ENCODE measurements around the gene ALLC. TPM values are rescaled to one million over a fixed set of nuclear protein-coding genes. Genes with fewer than 3 reads are reported as not detected.

Gene ALLC
- total RNA-seq, 1 donor from 2014 or later, result not detected

DNA sequence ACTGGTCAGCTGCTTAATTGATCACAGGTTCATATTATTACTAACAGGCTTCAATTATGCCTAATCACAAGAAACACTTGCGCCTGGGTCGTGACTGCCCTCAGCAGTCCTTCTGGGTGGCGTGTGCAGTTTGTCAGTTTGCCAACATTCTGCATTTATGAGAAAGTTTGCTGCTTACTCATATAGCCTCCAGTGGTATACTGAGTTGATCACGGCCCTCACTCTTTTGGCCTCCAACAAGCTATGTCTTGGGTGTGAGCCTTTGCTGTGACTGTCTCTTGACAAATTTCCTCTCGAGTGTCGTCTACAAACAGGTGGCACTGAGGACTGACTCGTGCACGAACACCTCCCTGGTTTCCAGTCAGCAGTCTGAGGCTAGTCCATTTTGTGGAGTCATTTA, 72.6 kb downstream of the ALLC start:
- Histone ChIP-seq H3K27me3 (ENCODE audit: control insufficient read depth, insufficient read depth, low read length) (no peaks in the 10 kb centered on the region), H3K4me3 (ENCODE audit: low read depth, low read length) (no peak overlapping the region), H3K36me3 (ENCODE audit: control insufficient read depth, insufficient read depth, low read length) (no peaks in the 10 kb centered on the region)
- FAIRE-seq, result peak; percentile 72
- TF ChIP-seq, protein P1, sequence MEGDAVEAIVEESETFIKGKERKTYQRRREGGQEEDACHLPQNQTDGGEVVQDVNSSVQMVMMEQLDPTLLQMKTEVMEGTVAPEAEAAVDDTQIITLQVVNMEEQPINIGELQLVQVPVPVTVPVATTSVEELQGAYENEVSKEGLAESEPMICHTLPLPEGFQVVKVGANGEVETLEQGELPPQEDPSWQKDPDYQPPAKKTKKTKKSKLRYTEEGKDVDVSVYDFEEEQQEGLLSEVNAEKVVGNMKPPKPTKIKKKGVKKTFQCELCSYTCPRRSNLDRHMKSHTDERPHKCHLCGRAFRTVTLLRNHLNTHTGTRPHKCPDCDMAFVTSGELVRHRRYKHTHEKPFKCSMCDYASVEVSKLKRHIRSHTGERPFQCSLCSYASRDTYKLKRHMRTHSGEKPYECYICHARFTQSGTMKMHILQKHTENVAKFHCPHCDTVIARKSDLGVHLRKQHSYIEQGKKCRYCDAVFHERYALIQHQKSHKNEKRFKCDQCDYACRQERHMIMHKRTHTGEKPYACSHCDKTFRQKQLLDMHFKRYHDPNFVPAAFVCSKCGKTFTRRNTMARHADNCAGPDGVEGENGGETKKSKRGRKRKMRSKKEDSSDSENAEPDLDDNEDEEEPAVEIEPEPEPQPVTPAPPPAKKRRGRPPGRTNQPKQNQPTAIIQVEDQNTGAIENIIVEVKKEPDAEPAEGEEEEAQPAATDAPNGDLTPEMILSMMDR (IDR thresholded peaks at IDR 0.05; ENCODE audit: insufficient read depth, low read length, severe bottlenecking), result no peak
- peak; percentile 37 for DNase-seq (ENCODE audit: low read depth)

DNA sequence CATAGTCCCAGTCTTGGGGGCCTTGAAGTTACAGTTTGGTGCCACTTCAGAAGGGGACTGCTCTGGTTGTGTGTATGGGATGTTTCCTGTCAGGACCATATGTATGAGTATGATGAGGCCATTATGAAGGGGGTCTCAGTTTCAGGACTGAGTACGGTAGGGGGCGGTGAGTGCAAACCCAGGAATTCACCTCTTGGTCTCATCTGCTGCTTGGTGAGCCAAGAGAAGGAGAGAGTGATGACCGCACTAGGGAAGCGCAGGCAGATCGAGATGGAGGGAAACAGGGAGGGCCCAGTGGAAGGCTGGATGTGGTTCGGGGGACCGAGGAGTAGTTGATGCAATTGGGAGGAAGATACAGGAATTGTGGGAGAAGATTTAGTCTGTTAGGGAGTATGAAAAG, 73.8 kb downstream of the ALLC start:
- H3K36me3 ChIP-seq (ENCODE audit: control insufficient read depth, insufficient read depth, low read length), result no peaks in the 10 kb centered on the region
- no peak for FAIRE-seq
- H3K4me3 ChIP-seq (ENCODE audit: low read depth, low read length), result no peak overlapping the region
- no peak for DNase-seq (ENCODE audit: low read depth)
- H3K27me3 ChIP-seq (ENCODE audit: control insufficient read depth, insufficient read depth, low read length), result no peaks in the 10 kb centered on the region
- TF ChIP-seq, protein P1 (IDR thresholded peaks at IDR 0.05; ENCODE audit: insufficient read depth, low read length, severe bottlenecking), result no peak

DNA sequence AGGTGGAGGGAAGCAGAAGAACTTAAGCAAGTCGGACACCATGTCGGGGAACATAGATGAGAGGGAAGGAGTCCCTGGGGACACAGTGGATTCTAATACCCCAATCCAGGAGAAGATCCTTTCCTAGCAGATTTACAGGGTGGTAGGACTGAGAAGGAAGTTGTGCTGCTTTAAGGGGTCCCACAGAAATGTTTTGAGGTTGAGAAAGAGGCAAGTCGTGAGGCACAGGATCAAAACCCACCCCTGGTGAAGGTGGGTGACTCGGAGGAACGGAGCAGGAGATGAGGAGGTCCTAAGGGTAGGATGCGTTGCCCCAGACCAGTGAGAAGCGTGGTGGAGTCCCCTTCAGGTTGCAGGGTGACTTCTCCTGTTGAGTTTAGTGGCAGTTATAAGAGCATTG, 78.1 kb downstream of the ALLC start:
- no peak overlapping the region for H3K4me3 ChIP-seq (ENCODE audit: low read depth, low read length)
- H3K27me3 ChIP-seq (ENCODE audit: control insufficient read depth, insufficient read depth, low read length), result no peaks in the 10 kb centered on the region
- no peaks in the 10 kb centered on the region for H3K36me3 ChIP-seq (ENCODE audit: control insufficient read depth, insufficient read depth, low read length)
- TF ChIP-seq, protein P1 (IDR thresholded peaks at IDR 0.05; ENCODE audit: insufficient read depth, low read length, severe bottlenecking), result no peak
- DNase-seq (ENCODE audit: low read depth), result no peak
- no peak for FAIRE-seq

DNA sequence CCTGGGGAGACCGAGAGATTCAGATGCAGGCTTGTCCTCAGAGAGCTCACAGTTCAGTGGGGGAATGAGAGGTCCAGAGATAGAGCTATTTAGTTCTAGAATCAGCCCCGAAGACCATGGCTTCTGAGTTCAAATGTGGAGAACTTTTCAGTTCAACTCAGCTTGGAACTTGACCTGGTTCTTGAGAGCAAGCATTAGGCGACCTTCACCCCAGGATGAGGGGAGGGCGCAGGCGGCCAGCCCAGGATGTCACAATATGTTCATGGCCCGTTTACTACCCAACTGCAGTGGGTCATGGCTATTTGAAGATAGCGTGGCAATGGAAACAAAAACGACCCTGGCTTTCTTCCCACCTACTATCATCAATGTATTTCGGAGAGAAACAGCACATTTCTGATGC, 79.1 kb downstream of the ALLC start:
- no peak overlapping the region for H3K4me3 ChIP-seq (ENCODE audit: low read depth, low read length)
- FAIRE-seq (no peak), DNase-seq (ENCODE audit: low read depth) (no peak)
- H3K27me3 ChIP-seq (ENCODE audit: control insufficient read depth, insufficient read depth, low read length), result no peaks in the 10 kb centered on the region
- TF ChIP-seq, protein P1 (IDR thresholded peaks at IDR 0.05; ENCODE audit: insufficient read depth, low read length, severe bottlenecking), result no peak
- no peaks in the 10 kb centered on the region for H3K36me3 ChIP-seq (ENCODE audit: control insufficient read depth, insufficient read depth, low read length)

DNA sequence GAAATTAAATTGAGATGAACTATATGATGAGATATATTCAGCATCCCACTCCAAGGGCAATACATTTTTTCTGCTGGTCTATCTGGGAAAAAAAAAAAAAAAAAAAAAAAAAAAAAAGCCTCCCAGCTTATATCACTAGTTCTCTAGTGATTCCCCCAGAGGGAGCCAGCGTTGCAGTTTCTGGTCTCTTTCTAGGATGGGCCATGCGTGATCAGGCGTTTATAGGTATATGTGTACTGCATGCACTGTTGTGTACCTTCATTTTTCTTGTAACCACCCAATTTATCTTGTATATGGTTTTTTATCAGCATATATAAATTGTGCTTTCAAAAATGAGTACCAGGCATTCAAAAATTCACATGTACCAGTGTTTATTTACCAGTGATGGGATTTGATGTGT, 80.5 kb downstream of the ALLC start:
- H3K27me3 ChIP-seq (ENCODE audit: control insufficient read depth, insufficient read depth, low read length), result no peaks in the 10 kb centered on the region
- H3K36me3 ChIP-seq (ENCODE audit: control insufficient read depth, insufficient read depth, low read length), result no peaks in the 10 kb centered on the region
- TF ChIP-seq, protein P1 (IDR thresholded peaks at IDR 0.05; ENCODE audit: insufficient read depth, low read length, severe bottlenecking), result no peak
- no peak overlapping the region for H3K4me3 ChIP-seq (ENCODE audit: low read depth, low read length)
- DNase-seq (ENCODE audit: low read depth) (no peak), FAIRE-seq (no peak)

DNA sequence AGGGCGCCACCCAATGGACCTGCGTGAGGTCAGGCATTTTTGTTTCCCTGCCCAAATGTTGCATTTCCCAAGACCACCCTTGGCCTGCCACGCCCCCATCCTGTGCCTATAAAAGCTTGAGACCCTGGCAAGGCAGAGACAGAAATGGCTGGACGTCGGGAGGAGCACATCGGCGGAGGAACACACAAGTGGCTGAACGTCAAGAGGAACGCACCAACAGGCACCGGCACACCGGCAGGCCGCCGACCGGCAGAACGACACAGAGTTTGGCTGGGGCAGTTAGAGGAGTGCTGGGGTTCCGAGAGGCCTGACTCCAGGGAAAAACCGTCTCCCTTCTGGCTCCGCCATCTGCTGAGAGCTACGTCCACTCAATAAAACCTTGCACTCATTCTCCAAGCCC, 81.3 kb downstream of the ALLC start:
- Histone ChIP-seq H3K27me3 (ENCODE audit: control insufficient read depth, insufficient read depth, low read length) (no peaks in the 10 kb centered on the region), H3K4me3 (ENCODE audit: low read depth, low read length) (no peak overlapping the region), H3K36me3 (ENCODE audit: control insufficient read depth, insufficient read depth, low read length) (no peaks in the 10 kb centered on the region)
- TF ChIP-seq, protein P1 (IDR thresholded peaks at IDR 0.05; ENCODE audit: insufficient read depth, low read length, severe bottlenecking), result no peak
- no peak for FAIRE-seq
- no peak for DNase-seq (ENCODE audit: low read depth)
